ENCODE measurements around the gene CEACAM18. TPM values are rescaled to one million over a fixed set of nuclear protein-coding genes. Genes with fewer than 3 reads are reported as not detected.

The CEACAM18 gene
- total RNA-seq, 2 donors from 2014 or later = not detected

DNA sequence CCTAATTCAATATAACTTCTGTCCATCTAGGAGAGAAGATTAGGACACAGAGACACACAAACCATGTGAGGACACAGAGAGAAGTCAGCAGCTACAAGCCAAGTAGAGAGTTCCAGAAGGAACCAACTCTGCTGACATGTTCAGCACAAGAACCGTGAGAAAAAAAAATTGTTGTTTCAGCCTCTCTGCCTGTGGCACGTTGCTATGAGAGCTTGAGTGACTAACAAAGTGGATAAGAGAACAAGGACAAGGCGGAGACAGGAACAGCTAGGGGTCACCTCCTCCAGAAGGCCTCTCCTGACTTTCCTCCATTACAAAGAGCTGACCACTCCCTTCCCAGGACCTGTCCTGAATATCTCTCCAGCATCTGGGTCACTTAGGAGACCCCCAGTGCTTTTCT, 28.9 kb downstream of the CEACAM18 start:
- Mint-ChIP-seq H3K27ac (no peak overlapping the region), H3K9me3 (peaks cover 7 to 17% of the 10 kb centered on the region in 2 donors), H3K36me3 (peaks cover 10 to 12% of the 10 kb centered on the region in 2 donors)
- ATAC-seq = no peak
- no peak for DNase-seq (ENCODE audit: low spot score in 2 of 2)

DNA sequence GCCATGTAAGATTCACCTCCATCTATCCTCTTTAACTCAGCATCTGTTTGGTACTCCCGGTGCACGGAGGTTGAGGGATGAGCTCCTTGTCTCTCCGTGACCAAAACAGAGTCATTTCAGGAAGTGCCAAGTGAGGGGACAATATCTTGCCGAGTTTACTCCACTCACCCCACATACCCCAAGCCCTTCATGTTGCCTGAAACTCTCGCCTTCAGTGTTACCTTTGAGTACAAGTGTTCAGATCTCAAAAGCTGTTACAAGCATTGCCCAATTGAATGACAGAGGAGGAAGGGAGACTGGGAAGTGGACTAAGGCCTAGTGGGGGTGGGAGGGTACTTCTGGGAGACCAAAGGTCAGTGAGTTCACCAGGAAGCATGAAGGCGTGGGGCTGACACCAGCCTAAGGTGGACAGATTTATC, 29.3 kb downstream of the CEACAM18 start:
- peaks cover 10 to 12% of the 10 kb centered on the region in 2 donors for H3K36me3 Mint-ChIP-seq
- H3K9me3 Mint-ChIP-seq = peaks cover 7 to 17% of the 10 kb centered on the region in 2 donors
- no peak for DNase-seq (ENCODE audit: low spot score in 2 of 2)

GRCh38 chr19:51508059-51508733, 29.9 kb downstream of the CEACAM18 start:
- Mint-ChIP-seq H3K36me3 (peaks cover 8 to 10% of the 10 kb centered on the region in 2 donors), H3K9me3 (peaks cover 7 to 12% of the 10 kb centered on the region in 2 donors), H3K27ac (no peak overlapping the region)
- ATAC-seq (no peak), DNase-seq (ENCODE audit: low spot score in 2 of 2) (no peak)

More for the DNA sequence above, 29.3 kb downstream of the CEACAM18 start:
- H3K27ac Mint-ChIP-seq = no peak overlapping the region
- no peak for ATAC-seq

GRCh38 chr19:51509823-51510660, 31.7 kb downstream of the CEACAM18 start:
- no peak overlapping the region for H3K27ac Mint-ChIP-seq
- ATAC-seq (no peak), DNase-seq (ENCODE audit: low spot score in 2 of 2) (no peak)
- no peaks in the 10 kb centered on the region for H3K36me3 Mint-ChIP-seq
- no peaks in the 10 kb centered on the region for H3K9me3 Mint-ChIP-seq

DNA sequence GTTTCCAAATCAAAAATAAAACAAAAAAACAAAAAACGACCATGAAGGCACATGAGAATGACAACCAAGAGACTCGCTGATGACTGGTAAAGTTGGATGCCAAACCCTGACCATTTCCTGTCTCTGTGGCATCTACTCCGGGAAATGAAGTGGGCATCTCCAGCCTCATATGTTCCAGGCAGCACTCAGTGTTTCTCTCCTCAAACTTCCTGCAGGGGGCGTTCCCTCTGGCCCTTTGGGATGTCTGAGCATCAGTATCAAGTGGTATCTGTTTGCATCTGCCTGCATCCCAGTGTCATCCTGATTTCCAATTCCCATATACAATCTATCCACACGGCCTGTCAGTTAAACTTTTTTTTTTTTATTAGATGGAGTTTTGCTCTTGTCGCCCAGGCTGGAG, 33.0 kb downstream of the CEACAM18 start:
- ATAC-seq (peak in 1 of 2 donors; percentile 70), DNase-seq (ENCODE audit: low spot score in 2 of 2) (peak in 1 of 2 donors; percentile 10)
- no peaks in the 10 kb centered on the region for H3K9me3 Mint-ChIP-seq
- no peak overlapping the region for H3K27ac Mint-ChIP-seq
- H3K36me3 Mint-ChIP-seq = no peaks in the 10 kb centered on the region

DNA sequence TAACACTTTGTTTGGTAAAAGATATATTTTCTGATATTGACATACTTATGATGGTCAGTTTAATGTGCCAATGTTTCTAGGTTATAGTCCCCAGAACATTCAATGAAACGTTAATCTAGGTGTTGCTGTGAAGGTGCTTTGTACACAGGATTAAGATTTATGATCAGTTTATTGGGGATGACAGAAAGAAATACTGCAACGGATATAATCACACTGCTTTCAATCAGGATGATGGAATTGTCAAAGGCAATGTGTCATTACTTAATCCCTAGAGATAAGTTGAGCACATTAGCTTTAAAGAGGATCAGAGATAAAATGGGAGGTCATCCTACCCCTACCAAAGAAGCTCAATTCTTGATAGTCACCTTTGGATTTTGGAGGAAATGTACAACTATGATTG, 35.6 kb downstream of the CEACAM18 start:
- no peak for ATAC-seq
- H3K9me3 Mint-ChIP-seq = peaks cover 0 to 4% of the 10 kb centered on the region in 2 donors
- no peak for DNase-seq (ENCODE audit: low spot score in 2 of 2)
- H3K36me3 Mint-ChIP-seq = no peaks in the 10 kb centered on the region
- H3K27ac Mint-ChIP-seq = no peak overlapping the region

- H3K27ac Mint-ChIP-seq = no peak overlapping the region
- ATAC-seq (peak; percentile 48 to 79), DNase-seq (ENCODE audit: low spot score in 2 of 2) (peak in 1 of 2 donors; percentile 39)
- H3K36me3 Mint-ChIP-seq = no peaks in the 10 kb centered on the region
- H3K9me3 Mint-ChIP-seq = peaks cover 0 to 4% of the 10 kb centered on the region in 2 donors
Measured at GRCh38 chr19:51514866-51515481, 36.6 kb downstream of the CEACAM18 start.

GRCh38 chr19:51520728-51521127, 42.4 kb downstream of the CEACAM18 start:
- ATAC-seq (no peak), DNase-seq (ENCODE audit: low spot score in 2 of 2) (no peak)
- peak overlapping the region in 1 of 2 donors; percentile 5 for H3K27ac Mint-ChIP-seq
- no peaks in the 10 kb centered on the region for H3K36me3 Mint-ChIP-seq
- peaks cover 0 to 4% of the 10 kb centered on the region in 2 donors for H3K9me3 Mint-ChIP-seq

- no peaks in the 10 kb centered on the region for H3K36me3 Mint-ChIP-seq
- DNase-seq (ENCODE audit: low spot score in 2 of 2) (no peak), ATAC-seq (no peak)
- peak overlapping the region in 1 of 2 donors; percentile 5 for H3K27ac Mint-ChIP-seq
- peaks cover 0 to 4% of the 10 kb centered on the region in 2 donors for H3K9me3 Mint-ChIP-seq
Measured at GRCh38 chr19:51521357-51521756, 43.0 kb downstream of the CEACAM18 start.

DNA sequence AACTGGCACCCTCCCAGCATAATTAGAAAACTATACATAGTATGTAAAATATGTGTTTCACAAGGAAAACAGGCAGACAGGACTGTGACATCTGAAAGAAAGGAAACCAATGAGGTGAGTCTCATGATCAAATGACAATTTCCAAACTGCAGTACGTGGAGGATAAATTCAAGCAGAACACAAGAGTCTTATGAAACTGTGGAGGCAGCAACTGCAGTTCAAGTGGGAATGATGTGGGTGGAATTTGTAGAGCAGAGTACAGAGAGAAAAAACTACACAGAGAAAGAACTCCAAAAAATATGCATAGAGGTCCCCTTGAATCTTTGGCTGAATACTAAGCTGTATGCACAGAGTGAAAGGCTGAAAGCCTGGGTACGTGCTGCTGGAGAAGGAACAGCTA, 43.4 kb downstream of the CEACAM18 start:
- Mint-ChIP-seq H3K36me3 (no peaks in the 10 kb centered on the region), H3K9me3 (peaks cover 0 to 4% of the 10 kb centered on the region in 2 donors), H3K27ac (no peak overlapping the region)
- no peak for DNase-seq (ENCODE audit: low spot score in 2 of 2)
- no peak for ATAC-seq

GRCh38 chr19:51524666-51525264, 46.4 kb downstream of the CEACAM18 start:
- no peaks in the 10 kb centered on the region for H3K9me3 Mint-ChIP-seq
- no peak for ATAC-seq
- no peaks in the 10 kb centered on the region for H3K36me3 Mint-ChIP-seq
- no peak overlapping the region for H3K27ac Mint-ChIP-seq
- DNase-seq (ENCODE audit: low spot score in 2 of 2) = peak in 1 of 2 donors; percentile 38

DNA sequence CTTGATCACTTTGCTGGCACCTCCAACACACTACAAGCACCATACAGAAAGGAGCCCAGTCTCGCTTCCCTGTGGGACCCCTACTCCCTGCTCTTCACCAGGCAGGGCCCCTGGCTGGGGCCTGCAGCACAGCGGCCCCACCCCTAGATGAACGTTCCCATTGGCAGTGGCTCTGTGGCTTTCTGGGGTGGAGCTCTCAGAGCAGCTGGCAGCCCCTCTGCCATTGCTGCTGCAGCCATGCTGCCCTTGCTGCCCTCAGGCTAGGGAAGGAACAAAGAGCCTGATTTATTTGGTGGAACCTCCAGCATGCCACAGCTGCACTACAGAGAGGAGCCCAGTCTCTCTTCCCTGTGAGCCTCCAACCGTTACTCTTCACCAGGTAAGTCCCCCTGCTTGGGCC, 47.3 kb downstream of the CEACAM18 start:
- ATAC-seq = no peak
- no peak overlapping the region for H3K27ac Mint-ChIP-seq

DNA sequence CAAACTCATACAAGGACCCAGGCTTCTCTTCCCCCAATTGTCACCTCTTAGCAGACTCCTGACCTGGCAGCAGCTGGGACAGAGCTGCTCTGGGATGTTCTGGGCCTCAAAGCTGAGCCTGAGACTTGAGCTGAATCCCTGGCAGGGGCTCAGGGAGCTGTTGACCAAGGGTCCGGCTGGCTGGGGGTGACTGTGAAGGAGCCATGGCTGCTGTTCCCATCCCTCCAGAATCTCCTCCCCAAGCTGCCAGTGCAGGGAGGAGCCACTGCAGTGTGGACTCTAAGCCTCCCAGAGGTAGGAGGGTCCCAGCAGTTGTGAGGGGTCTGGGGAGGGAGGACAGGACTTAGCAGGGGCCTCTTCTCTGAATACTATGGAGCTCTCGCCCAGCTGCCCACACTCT, 51.0 kb downstream of the CEACAM18 start:
- no peak for ATAC-seq

More for the DNA sequence above, 47.3 kb downstream of the CEACAM18 start:
- no peaks in the 10 kb centered on the region for H3K9me3 Mint-ChIP-seq
- no peaks in the 10 kb centered on the region for H3K36me3 Mint-ChIP-seq
- no peak for DNase-seq (ENCODE audit: low spot score in 2 of 2)

DNA sequence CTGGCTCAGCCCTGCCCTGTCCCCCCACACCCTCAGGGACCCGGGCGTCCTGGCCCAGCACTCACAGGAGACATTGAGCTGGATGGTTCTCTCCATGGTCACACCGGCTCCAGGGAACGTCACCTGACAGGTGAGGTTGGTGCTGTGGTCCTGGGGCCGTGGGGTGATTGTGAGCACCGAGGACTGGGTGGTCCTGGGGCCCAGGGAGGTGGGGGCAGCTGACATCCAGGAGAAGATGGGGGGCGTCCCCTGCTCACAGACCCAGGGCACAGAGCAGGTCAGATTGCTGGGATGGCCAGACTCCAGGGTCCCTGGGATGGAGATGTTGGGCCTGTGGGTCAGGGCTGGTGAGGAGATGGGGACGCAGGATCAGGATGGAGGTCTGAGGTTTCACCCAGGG, 52.3 kb downstream of the CEACAM18 start:
- ATAC-seq = no peak

More for the DNA sequence above, 51.0 kb downstream of the CEACAM18 start:
- Mint-ChIP-seq H3K9me3 (no peaks in the 10 kb centered on the region), H3K27ac (no peak overlapping the region), H3K36me3 (no peaks in the 10 kb centered on the region)
- no peak for DNase-seq (ENCODE audit: low spot score in 2 of 2)

GRCh38 chr19:51531349-51532315, 53.3 kb downstream of the CEACAM18 start, which contains the start of gene SIGLEC6:
Gene SIGLEC6, minus strand, starts transcription at chr19:51531670. Its CDS starts 22 bp downstream, at chr19:51531648.
- Mint-ChIP-seq H3K9me3 (no peaks in the 10 kb centered on the region), H3K36me3 (no peaks in the 10 kb centered on the region), H3K27ac (no peak within 1 kb of the TSS)
- DNase-seq (ENCODE audit: low spot score in 2 of 2) = no peak
- ATAC-seq = peak; percentile 44 to 49

More for the DNA sequence above, 52.3 kb downstream of the CEACAM18 start:
- H3K9me3 Mint-ChIP-seq = no peaks in the 10 kb centered on the region
- peak in 1 of 2 donors; percentile 28 for DNase-seq (ENCODE audit: low spot score in 2 of 2)
- H3K36me3 Mint-ChIP-seq = no peaks in the 10 kb centered on the region
- no peak overlapping the region for H3K27ac Mint-ChIP-seq

Data from activated naive CD4-positive, alpha-beta T cell treated with anti-CD3 and anti-CD28 coated beads, Interleukin-2, amount 50 U/mL, for 72 hours (primary cell).